ENCODE measurements around the gene PREX1.

Gene PREX1

GRCh38 chr20:48807586-48808381 is 20.0 kb downstream of the PREX1 start:
- no peak for DNase-seq

- DNase-seq, result no peak
Measured at GRCh38 chr20:48807051-48807450, 20.7 kb downstream of the PREX1 start.

DNA sequence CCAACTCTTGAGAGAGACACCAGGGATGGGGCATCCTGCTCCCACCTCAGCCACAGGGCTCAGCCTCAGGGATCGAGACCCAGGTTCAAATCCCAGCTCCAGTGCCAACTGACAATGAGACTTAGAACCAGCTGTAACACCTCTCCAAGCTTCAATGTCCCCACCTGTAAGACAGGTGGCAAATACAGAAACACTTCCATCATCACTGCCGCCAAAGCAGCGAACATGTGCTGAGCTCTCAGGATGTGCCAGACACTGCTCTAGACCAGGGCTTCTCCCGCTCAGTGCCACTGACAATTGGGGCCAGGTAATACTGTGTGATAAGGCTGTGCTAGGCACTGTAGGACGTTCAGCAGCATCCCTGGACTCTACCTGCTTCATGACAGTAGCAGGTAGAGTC is 22.1 kb downstream of the PREX1 start:
- no peak for DNase-seq

DNA sequence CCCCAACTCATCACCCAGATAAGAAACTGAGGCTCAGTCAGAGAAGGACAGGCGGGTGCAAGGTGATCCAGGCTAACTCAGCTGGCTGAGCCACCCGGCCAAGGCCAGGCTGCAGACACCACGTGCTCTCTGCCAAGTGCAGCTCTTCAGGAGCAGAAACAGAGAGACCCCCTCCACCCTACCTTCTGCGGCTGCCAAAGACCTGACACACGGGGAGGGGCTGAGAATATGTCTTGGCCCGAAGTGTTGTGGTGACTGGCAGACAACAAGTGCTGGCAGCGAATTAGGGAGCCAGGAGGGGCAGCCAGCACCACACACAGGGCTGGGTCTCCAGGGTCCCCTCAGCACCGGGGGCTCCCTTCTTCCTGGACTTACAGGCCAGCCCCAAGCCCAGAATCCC is 22.5 kb downstream of the PREX1 start:
- no peak for DNase-seq

- DNase-seq, result no peak
Measured at GRCh38 chr20:48804300-48804980, 23.4 kb downstream of the PREX1 start.

- DNase-seq, result no peak
Measured at GRCh38 chr20:48803176-48804053, 24.4 kb downstream of the PREX1 start.

GRCh38 chr20:48802647-48803046 is 25.2 kb downstream of the PREX1 start:
- DNase-seq, result no peak

DNA sequence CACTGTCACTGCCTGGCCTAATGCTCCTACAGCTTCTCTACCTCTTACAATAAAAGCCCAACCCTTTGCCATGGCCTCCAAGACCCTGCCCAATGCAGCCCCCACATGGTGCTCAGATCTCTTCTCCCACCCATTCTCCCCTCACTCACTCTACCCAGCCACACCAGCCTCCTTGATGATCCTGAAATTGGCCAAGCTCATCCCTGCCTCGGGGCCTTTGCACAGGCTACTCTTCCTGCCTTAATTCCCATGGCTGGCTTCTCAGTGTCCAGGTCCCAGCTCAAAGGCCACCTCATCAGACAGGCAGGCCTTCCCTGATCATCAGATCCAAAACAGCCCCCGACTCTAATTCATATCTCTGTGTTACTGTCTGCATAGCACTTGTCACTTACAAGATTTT is 25.6 kb downstream of the PREX1 start:
- DNase-seq, result no peak

DNA sequence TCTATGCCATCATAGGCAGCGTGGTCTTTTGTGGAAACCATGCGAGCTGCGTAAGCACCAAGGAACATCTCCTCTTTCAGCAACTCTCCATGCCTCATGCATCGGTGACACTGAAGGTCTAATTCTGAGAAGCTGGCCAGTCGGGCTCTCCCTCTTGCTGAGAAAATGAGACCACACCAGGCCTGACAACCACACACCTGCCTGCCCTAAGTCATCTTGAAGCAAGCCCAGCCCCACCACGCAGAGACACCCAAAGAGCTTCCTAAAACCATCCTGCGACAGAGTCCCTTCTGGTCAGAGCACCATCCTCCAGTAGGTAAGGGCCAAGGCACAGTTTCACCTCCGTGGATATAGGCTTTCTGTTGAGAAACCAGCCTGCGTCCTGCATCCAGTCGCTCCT is 26.6 kb downstream of the PREX1 start:
- no peak for DNase-seq

GRCh38 chr20:48800177-48800576 is 27.6 kb downstream of the PREX1 start:
- no peak for DNase-seq

GRCh38 chr20:48799328-48800105 is 28.3 kb downstream of the PREX1 start:
- DNase-seq, result no peak

DNA sequence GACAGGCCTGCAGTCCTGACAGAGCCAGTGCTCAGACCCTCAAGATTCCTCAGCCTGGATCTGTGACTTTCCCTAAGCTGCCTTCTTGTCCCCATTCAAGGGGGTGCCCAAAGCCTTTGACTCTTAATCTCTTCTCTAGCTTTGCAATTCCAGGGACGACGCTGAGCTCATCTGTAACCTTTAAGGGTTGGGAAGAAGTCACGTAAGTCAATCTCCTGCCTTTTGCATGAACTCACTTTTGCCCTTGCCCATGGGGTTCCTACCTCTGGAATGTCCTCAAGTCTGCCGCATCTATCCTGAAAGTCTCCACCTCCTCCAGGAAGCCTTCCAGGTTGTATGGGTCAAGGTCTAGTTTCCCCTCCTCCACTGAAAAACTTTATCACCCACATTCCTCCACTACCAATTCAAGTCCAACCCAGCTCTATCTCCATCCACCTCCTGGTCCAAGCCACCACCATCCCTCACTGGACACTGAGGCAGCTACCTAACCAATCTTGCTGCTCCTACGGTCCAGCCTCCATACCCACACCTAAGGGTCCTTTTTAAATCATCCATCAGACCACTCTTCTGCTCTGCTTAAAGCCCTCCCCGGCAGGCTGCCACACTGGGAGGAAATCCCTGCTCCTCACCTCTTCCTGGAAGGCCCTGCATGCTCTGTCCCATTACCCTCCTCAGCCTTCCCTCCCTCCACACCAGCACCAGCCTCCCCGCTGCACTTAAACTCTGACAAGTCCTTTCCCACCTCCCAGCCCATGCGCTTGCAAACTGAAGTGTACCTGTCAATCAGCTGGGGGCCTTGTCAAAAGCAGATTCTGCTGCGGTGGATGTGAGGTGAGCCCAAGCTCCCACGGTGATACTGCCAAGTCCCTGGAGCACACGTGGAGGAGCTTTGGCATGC is 29.7 kb downstream of the PREX1 start:
- DNase-seq, result no peak

DNA sequence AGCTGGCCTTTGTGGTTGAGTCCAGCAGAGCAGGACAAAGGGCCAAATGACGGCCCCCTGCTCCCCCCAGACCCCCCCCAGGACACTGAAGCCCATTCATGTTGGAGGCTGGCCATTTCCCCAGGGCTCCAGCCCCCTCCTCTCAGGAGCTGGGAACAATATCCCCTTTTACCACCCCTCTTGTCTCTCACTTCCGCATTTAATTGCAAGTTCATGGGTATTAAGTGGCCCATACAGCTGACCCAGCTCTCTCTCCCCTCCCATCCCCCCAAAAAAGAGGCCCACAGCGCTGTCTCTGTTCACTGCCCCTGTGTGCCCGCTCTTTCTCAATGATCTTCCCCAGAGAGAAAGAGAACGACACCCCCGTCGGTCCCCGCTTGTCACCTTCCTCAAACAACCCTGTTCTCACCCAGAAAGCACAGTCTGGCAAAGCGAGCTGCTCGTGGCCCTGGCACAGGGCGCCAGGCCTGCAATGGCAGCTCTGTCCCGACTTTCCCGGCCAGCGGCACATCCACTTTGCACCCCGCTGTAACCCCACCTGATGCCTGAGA is 30.4 kb downstream of the PREX1 start:
- no peak for DNase-seq

DNA sequence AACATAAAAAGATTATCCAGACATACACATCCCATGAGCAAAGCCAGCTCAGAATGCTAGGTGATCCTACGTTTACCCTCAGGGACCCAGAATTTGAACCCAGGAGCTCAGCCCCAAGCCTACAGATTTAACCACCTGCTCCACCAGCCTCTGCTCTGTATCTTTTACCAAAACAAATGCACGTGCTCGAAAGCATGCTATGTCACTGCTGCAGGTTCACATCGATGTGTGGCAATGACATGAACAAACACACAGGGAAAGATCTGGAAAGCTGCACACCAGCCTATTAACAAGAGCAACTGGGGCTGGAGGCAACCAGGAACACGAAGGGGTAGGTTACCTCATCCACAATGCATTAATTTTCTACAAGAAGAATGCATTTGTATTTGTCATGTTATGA is 32.1 kb downstream of the PREX1 start:
- DNase-seq, result no peak

DNA sequence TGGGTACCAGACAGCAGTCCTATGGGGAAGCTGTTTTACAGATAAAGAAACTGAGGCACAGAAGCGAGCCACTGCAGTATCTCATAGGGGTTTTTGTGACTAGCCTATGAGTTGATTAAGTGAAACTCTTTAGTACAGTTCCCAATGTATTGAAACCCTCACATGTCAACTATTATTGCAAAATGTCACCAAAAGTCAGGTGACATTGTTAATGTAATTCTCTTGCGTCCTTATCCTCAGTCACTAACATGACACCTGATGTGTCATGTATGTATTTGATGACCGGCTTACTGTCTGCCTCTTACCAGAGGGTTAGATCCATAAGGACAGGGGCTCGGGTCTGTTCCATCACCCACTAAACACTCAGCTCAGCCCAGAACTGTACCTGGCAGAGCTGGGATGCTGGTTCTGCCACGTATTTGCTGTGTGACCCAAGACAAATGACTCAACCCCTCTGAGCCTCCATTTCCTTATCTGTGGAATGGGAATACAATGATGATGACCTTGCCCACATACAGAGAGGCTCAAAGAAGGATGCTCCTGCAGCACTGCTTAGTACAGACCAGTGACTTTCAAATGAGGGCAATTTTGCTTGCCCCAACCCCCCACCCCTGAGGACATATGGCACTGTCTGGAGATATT is 32.9 kb downstream of the PREX1 start:
- no peak for DNase-seq

GRCh38 chr20:48794360-48794759 is 33.4 kb downstream of the PREX1 start:
- DNase-seq, result no peak

DNA sequence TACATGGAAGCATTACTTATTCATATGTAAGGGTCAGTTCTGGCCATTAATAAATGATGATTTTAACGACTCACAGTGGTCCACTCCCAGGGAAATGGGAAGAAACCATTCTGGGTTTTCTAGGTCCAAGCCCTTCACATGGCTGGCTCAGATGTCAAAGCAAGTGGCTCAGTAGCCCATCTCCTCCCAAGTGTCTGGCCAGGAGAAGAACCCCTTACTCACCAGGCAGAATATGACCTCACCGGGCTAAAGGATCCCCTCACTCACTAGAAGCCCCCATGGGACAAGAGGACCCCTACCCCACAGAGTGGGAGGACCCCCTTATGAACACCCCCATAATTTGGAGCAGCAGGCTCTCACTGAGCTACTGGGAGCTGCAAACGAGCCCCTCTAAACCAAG is 34.0 kb downstream of the PREX1 start:
- no peak for DNase-seq

DNA sequence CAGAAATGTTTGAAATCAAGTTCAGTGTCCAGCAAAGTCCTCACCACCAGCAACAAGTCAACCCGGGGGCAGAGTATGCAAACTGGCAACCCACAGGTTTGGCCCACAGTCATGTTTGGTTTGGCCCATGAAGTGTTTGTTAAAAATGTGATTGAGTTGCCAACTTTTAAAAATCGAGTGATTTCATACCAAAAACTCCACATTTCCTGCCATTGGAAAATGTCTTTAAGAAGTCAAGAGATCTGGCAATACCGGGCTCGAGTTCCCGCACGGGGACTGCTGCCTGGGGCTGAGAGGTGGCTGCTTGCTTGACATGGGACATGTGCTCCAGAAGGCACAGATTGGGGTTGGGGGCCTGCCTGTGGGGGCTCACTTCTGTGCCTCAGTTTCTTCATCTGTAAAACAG is 36.1 kb downstream of the PREX1 start:
- no peak for DNase-seq

DNA sequence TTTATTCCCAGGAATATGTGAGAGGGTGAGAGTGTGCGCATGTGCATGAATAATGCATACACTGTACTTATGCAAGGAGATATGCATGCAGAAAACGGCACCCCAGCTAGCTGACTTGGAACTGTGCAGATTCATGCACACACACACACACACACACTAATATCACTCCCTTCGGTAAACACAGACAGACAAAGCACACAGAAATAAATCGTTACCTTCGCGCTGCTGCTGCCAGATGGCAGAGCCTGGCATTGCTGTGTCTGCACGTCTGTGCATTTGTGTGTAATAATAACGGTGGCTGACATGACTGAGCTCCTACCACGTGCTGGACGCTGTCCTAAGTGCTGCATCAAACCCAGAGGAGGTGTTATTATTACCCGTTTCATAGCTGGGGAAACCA is 36.8 kb downstream of the PREX1 start:
- peak; percentile 12 for DNase-seq

GRCh38 chr20:48790473-48791003 is 37.3 kb downstream of the PREX1 start:
- DNase-seq, result no peak

Measured in NCI-H187 treated with DMSO at 0.1 percent for 48 hours (cell line).